H9 (cell line): ENCODE measurements around the gene TESK1. TPM values are rescaled to one million over a fixed set of nuclear protein-coding genes. Genes with fewer than 3 reads are reported as not detected.

ENCODE experiments used
- DNase-seq: peaks from one replicate; pipeline ENCODE4 v3.0.0-alpha.2; 2017
- H2AFZ ChIP-seq: one replicate; pipeline ENCODE4 v1.6.1; 2013; ENCODE audit warnings: mild to moderate bottlenecking, low read length, control low read depth, moderate library complexity
- H2AK5ac ChIP-seq: 2 replicates; pipeline ENCODE4 v1.6.1; 2013; ENCODE audit warnings: low read length, control low read depth, mixed read lengths; ENCODE audit not compliant: insufficient read length
- H2BK120ac ChIP-seq: one replicate; pipeline ENCODE4 v1.6.1; 2013; ENCODE audit warnings: low read depth, mild to moderate bottlenecking, low read length, control low read depth, inconsistent platforms; ENCODE audit not compliant: poor library complexity, severe bottlenecking
- H2BK12ac ChIP-seq: 2 replicates; pipeline ENCODE4 v1.6.1; 2013; ENCODE audit warnings: low read length, control low read depth, mixed read lengths, low read depth; ENCODE audit not compliant: insufficient read length
- H2BK15ac ChIP-seq: 2 replicates; pipeline ENCODE4 v1.6.1; 2013; ENCODE audit warnings: low read depth, low read length, control low read depth
- H2BK20ac ChIP-seq: one replicate; pipeline ENCODE4 v1.6.1; 2013; ENCODE audit warnings: low read depth, mild to moderate bottlenecking, low read length, control low read depth, inconsistent platforms; ENCODE audit not compliant: poor library complexity, severe bottlenecking
- H2BK5ac ChIP-seq: 2 replicates; pipeline ENCODE4 v1.6.1; 2013; ENCODE audit warnings: low read length, control low read depth, mixed read lengths; ENCODE audit not compliant: insufficient read length
- H3K14ac ChIP-seq: 2 replicates; pipeline ENCODE4 v1.6.1; 2013; ENCODE audit warnings: low read length, control low read depth; ENCODE audit not compliant: insufficient read depth
- H3K18ac ChIP-seq: 2 replicates; pipeline ENCODE4 v1.6.1; 2013; ENCODE audit warnings: low read depth, mild to moderate bottlenecking, mixed read lengths, low read length, control low read depth; ENCODE audit not compliant: insufficient read length
- H3K23ac ChIP-seq: 2 replicates; pipeline ENCODE4 v1.6.1; 2013; ENCODE audit warnings: low read length, control low read depth, mixed read lengths, low read depth; ENCODE audit not compliant: insufficient read length
- H3K23me2 ChIP-seq: 2 replicates; pipeline ENCODE4 v1.6.1; 2013; ENCODE audit warnings: low read depth, mild to moderate bottlenecking, mixed read lengths, low read length, control low read depth; ENCODE audit not compliant: insufficient read length, poor library complexity, severe bottlenecking
- H3K27ac ChIP-seq: 2 replicates; pipeline ENCODE4 v1.5.1; 2013; ENCODE audit warnings: low read length, control low read depth, mixed read lengths, low read depth; ENCODE audit not compliant: insufficient read length
- H3K27me3 ChIP-seq: 2 replicates; pipeline ENCODE4 v1.6.1; 2013; ENCODE audit warnings: low read length, control low read depth, inconsistent platforms; ENCODE audit not compliant: insufficient read depth
- H3K4ac ChIP-seq: 2 replicates; pipeline ENCODE4 v1.6.1; 2013; ENCODE audit warnings: low read depth, mild to moderate bottlenecking, control low read depth, inconsistent platforms, low read length, moderate library complexity
- H3K4me1 ChIP-seq: 2 replicates; pipeline ENCODE4 v1.6.1; 2013; ENCODE audit warnings: low read length, control low read depth, inconsistent platforms; ENCODE audit not compliant: insufficient read depth
- H3K4me2 ChIP-seq: 2 replicates; pipeline ENCODE4 v1.6.1; 2013; ENCODE audit warnings: low read length, control low read depth, mixed read lengths; ENCODE audit not compliant: insufficient read length, insufficient read depth
- H3K56ac ChIP-seq: 2 replicates; pipeline ENCODE4 v1.6.1; 2013; ENCODE audit warnings: low read depth, mild to moderate bottlenecking, mixed read lengths, low read length, control low read depth; ENCODE audit not compliant: insufficient read length
- H3K79me1 ChIP-seq: 2 replicates; pipeline ENCODE4 v1.6.1; 2013; ENCODE audit warnings: low read depth, mild to moderate bottlenecking, moderate library complexity, low read length, control low read depth, inconsistent platforms; ENCODE audit not compliant: insufficient read depth, poor library complexity, severe bottlenecking
- H3K79me2 ChIP-seq: 2 replicates; pipeline ENCODE4 v1.6.1; 2013; ENCODE audit warnings: low read length, control low read depth, inconsistent platforms; ENCODE audit not compliant: insufficient read depth
- H3K9ac ChIP-seq: 2 replicates; pipeline ENCODE4 v1.6.1; 2013; ENCODE audit warnings: low read length, control low read depth, mixed read lengths; ENCODE audit not compliant: insufficient read length; ENCODE audit errors: extremely low read depth
- H3K9me3 ChIP-seq: one replicate; pipeline ENCODE4 v1.6.1; 2013; ENCODE audit warnings: low read depth, low read length, inconsistent platforms; ENCODE audit not compliant: control insufficient read depth
- H3T11ph ChIP-seq: one replicate; pipeline ENCODE4 v1.6.1; 2013; ENCODE audit warnings: mild to moderate bottlenecking, low read length, control low read depth, inconsistent platforms
- H4K20me1 ChIP-seq: one replicate; pipeline ENCODE4 v1.6.1; 2013; ENCODE audit not compliant: control insufficient read depth, insufficient read length, insufficient read depth
- H4K5ac ChIP-seq: 2 replicates; pipeline ENCODE4 v1.6.1; 2013; ENCODE audit warnings: low read depth, mild to moderate bottlenecking, mixed read lengths, low read length, control low read depth; ENCODE audit not compliant: insufficient read length
- H4K8ac ChIP-seq: replicated peaks from 2 replicates; pipeline ENCODE4 v1.6.1; 2013; ENCODE audit warnings: low read length, control low read depth, mixed read lengths, low read depth; ENCODE audit not compliant: insufficient read length
- H4K91ac ChIP-seq: 2 replicates; pipeline ENCODE4 v1.6.1; 2013; ENCODE audit warnings: low read depth, mild to moderate bottlenecking, moderate library complexity, mixed read lengths, low read length, control low read depth; ENCODE audit not compliant: insufficient read length
- H3K27ac Mint-ChIP-seq, 3 experiments: 2 replicates in 2 of 3; 3 replicates in 1 of 3; pipeline ENCODE4 v1.8.0; 2020 to 2021; ENCODE audit warnings: mixed read lengths in 3 of 3, mild to moderate bottlenecking in 1 of 3, moderate library complexity in 1 of 3
- H3K27me3 Mint-ChIP-seq: 2 replicates; pipeline ENCODE4 v1.8.0; 2021; ENCODE audit warnings: low read depth, mild to moderate bottlenecking, moderate library complexity, mixed read lengths
- H3K36me3 Mint-ChIP-seq, 3 experiments: 2 replicates in 2 of 3; 3 replicates in 1 of 3; pipeline ENCODE4 v1.8.0; 2020 to 2021; ENCODE audit warnings: low read depth in 3 of 3, mixed read lengths in 3 of 3; ENCODE audit not compliant: insufficient read depth in 1 of 3
- H3K4me1 Mint-ChIP-seq, 2 experiments: 2 replicates each; pipeline ENCODE4 v1.8.0; 2020; ENCODE audit warnings: mixed read lengths in 2 of 2
- H3K4me3 Mint-ChIP-seq, 2 experiments: 2 replicates in 1 of 2; 3 replicates in 1 of 2; pipeline ENCODE4 v1.8.0; 2020 to 2021; ENCODE audit warnings: mild to moderate bottlenecking in 2 of 2, mixed read lengths in 2 of 2, moderate library complexity in 1 of 2
- H3K9me3 Mint-ChIP-seq, 2 experiments: 2 replicates in 1 of 2; 3 replicates in 1 of 2; pipeline ENCODE4 v1.8.0; 2020; ENCODE audit warnings: mild to moderate bottlenecking in 2 of 2, mixed read lengths in 2 of 2, moderate library complexity in 1 of 2
- WGBS: extraction: QIAGEN DNeasy Blood & Tissue Kit; methylation state at CpG from one replicate; pipeline ENCODE4 v1.1.7; 2013; ENCODE audit warnings: missing lambda C conversion rate, low lambda C conversion rate, mixed read lengths; ENCODE audit not compliant: insufficient read length; ENCODE audit errors: extremely low coverage; 5-methylcytosine and 5-hydroxymethylcytosine counted together
- total RNA-seq: library from RNA; stranded (reverse); gene quantifications from 2 replicates; pipeline ENCODE4 v1.2.1, GENCODE V29; 2021
- TF ChIP-seq, protein P1 (sequence below): fragments of 200-600 bp; sonication (generic); conservative IDR thresholded peaks from 3 replicates; pipeline ENCODE4 v1.8.0; 2021; ENCODE audit warnings: antibody characterized with exemption, mild to moderate bottlenecking

TESK1 gene
- total RNA-seq, 1 experiment from 2014 or later = 28.6 TPM

DNA sequence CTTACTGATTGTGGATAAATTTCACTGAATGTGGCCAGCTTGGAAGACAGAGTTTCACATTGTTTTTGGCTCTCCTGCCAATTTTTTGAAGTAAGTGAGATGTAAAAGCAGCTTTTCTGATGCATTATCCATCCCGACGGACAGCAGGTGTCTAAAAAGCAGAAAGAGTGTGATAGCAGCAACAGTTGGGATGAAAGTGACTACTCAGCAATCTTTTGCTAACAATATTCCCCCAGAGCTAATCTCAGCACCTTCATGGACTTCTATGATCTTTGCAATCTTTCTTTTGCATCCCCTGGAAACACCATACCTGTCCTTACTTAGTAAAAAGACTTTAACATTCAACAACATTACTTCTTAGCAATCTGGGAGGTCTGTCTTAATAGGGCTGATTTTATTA is 7.8 kb downstream of the TESK1 start:
- H3K79me1 ChIP-seq = no peaks in the 10 kb centered on the region
- H4K5ac ChIP-seq = no peak overlapping the region
- no peak overlapping the region for H3K27ac ChIP-seq
- no peak overlapping the region for H3K4me2 ChIP-seq
- no peak overlapping the region for H2BK5ac ChIP-seq
- H3K27ac Mint-ChIP-seq = no peak overlapping the region
- no peak overlapping the region for H2BK15ac ChIP-seq
- no peak overlapping the region for H4K8ac ChIP-seq
- H3K4me1 ChIP-seq = no peaks in the 10 kb centered on the region; the same call in 1 of the 2 replicates
- H3K23ac ChIP-seq = no peak overlapping the region
- H4K20me1 ChIP-seq = no peaks in the 10 kb centered on the region
- H3K14ac ChIP-seq = no peak overlapping the region
- H3K27me3 Mint-ChIP-seq = peaks cover 30% of the 10 kb centered on the region
- H3K27me3 ChIP-seq = peaks cover 4% of the 10 kb centered on the region; the same call in 1 of the 2 replicates
- H2AK5ac ChIP-seq = no peak overlapping the region
- H3K36me3 Mint-ChIP-seq = peaks cover 6 to 14% (median 11%) of the 10 kb centered on the region in 3 experiments; a peak in 6 of 7 replicates
- no peak for DNase-seq
- no peak overlapping the region for H3T11ph ChIP-seq
- no peak overlapping the region for H3K4ac ChIP-seq
- H2BK20ac ChIP-seq = no peak overlapping the region
- H2BK12ac ChIP-seq = no peak overlapping the region
- H3K23me2 ChIP-seq = peaks cover 13% of the 10 kb centered on the region
- WGBS = no CpG with 5 or more reads among the region's 2 CpGs
- no peaks in the 10 kb centered on the region for H3K79me2 ChIP-seq
- H2BK120ac ChIP-seq = no peak overlapping the region
- H3K4me1 Mint-ChIP-seq = peaks cover 15 to 18% of the 10 kb centered on the region in 2 experiments
- no peak overlapping the region for H2AFZ ChIP-seq
- TF ChIP-seq, protein P1, sequence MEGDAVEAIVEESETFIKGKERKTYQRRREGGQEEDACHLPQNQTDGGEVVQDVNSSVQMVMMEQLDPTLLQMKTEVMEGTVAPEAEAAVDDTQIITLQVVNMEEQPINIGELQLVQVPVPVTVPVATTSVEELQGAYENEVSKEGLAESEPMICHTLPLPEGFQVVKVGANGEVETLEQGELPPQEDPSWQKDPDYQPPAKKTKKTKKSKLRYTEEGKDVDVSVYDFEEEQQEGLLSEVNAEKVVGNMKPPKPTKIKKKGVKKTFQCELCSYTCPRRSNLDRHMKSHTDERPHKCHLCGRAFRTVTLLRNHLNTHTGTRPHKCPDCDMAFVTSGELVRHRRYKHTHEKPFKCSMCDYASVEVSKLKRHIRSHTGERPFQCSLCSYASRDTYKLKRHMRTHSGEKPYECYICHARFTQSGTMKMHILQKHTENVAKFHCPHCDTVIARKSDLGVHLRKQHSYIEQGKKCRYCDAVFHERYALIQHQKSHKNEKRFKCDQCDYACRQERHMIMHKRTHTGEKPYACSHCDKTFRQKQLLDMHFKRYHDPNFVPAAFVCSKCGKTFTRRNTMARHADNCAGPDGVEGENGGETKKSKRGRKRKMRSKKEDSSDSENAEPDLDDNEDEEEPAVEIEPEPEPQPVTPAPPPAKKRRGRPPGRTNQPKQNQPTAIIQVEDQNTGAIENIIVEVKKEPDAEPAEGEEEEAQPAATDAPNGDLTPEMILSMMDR = no peak
- H3K18ac ChIP-seq = no peak overlapping the region
- no peak overlapping the region for H3K4me3 Mint-ChIP-seq
- H4K91ac ChIP-seq = no peak overlapping the region
- no peak overlapping the region for H3K56ac ChIP-seq
- no peaks in the 10 kb centered on the region; a peak in 2 of 5 replicates for H3K9me3 Mint-ChIP-seq
- no peak overlapping the region for H3K9ac ChIP-seq
- H3K9me3 ChIP-seq = no peaks in the 10 kb centered on the region
